H9 (cell line): ENCODE results near the gene HECTD3. TPM values are rescaled to one million over a fixed set of nuclear protein-coding genes. Genes with fewer than 3 reads are reported as not detected.

Source experiments
- DNase-seq: peaks from one replicate; pipeline ENCODE4 v3.0.0-alpha.2; 2017
- H2AFZ ChIP-seq: one replicate; pipeline ENCODE4 v1.6.1; 2013; ENCODE audit warnings: mild to moderate bottlenecking, low read length, control low read depth, moderate library complexity
- H2AK5ac ChIP-seq: 2 replicates; pipeline ENCODE4 v1.6.1; 2013; ENCODE audit warnings: low read length, control low read depth, mixed read lengths; ENCODE audit not compliant: insufficient read length
- H2BK120ac ChIP-seq: one replicate; pipeline ENCODE4 v1.6.1; 2013; ENCODE audit warnings: low read depth, mild to moderate bottlenecking, low read length, control low read depth, inconsistent platforms; ENCODE audit not compliant: poor library complexity, severe bottlenecking
- H2BK12ac ChIP-seq: 2 replicates; pipeline ENCODE4 v1.6.1; 2013; ENCODE audit warnings: low read length, control low read depth, mixed read lengths, low read depth; ENCODE audit not compliant: insufficient read length
- H2BK15ac ChIP-seq: 2 replicates; pipeline ENCODE4 v1.6.1; 2013; ENCODE audit warnings: low read depth, low read length, control low read depth
- H2BK20ac ChIP-seq: one replicate; pipeline ENCODE4 v1.6.1; 2013; ENCODE audit warnings: low read depth, mild to moderate bottlenecking, low read length, control low read depth, inconsistent platforms; ENCODE audit not compliant: poor library complexity, severe bottlenecking
- H2BK5ac ChIP-seq: 2 replicates; pipeline ENCODE4 v1.6.1; 2013; ENCODE audit warnings: low read length, control low read depth, mixed read lengths; ENCODE audit not compliant: insufficient read length
- H3K14ac ChIP-seq: 2 replicates; pipeline ENCODE4 v1.6.1; 2013; ENCODE audit warnings: low read length, control low read depth; ENCODE audit not compliant: insufficient read depth
- H3K18ac ChIP-seq: 2 replicates; pipeline ENCODE4 v1.6.1; 2013; ENCODE audit warnings: low read depth, mild to moderate bottlenecking, mixed read lengths, low read length, control low read depth; ENCODE audit not compliant: insufficient read length
- H3K23ac ChIP-seq: 2 replicates; pipeline ENCODE4 v1.6.1; 2013; ENCODE audit warnings: low read length, control low read depth, mixed read lengths, low read depth; ENCODE audit not compliant: insufficient read length
- H3K23me2 ChIP-seq: 2 replicates; pipeline ENCODE4 v1.6.1; 2013; ENCODE audit warnings: low read depth, mild to moderate bottlenecking, mixed read lengths, low read length, control low read depth; ENCODE audit not compliant: insufficient read length, poor library complexity, severe bottlenecking
- H3K27ac ChIP-seq: 2 replicates; pipeline ENCODE4 v1.5.1; 2013; ENCODE audit warnings: low read length, control low read depth, mixed read lengths, low read depth; ENCODE audit not compliant: insufficient read length
- H3K27me3 ChIP-seq: 2 replicates; pipeline ENCODE4 v1.6.1; 2013; ENCODE audit warnings: low read length, control low read depth, inconsistent platforms; ENCODE audit not compliant: insufficient read depth
- H3K4ac ChIP-seq: 2 replicates; pipeline ENCODE4 v1.6.1; 2013; ENCODE audit warnings: low read depth, mild to moderate bottlenecking, control low read depth, inconsistent platforms, low read length, moderate library complexity
- H3K4me1 ChIP-seq: 2 replicates; pipeline ENCODE4 v1.6.1; 2013; ENCODE audit warnings: low read length, control low read depth, inconsistent platforms; ENCODE audit not compliant: insufficient read depth
- H3K4me2 ChIP-seq: 2 replicates; pipeline ENCODE4 v1.6.1; 2013; ENCODE audit warnings: low read length, control low read depth, mixed read lengths; ENCODE audit not compliant: insufficient read length, insufficient read depth
- H3K56ac ChIP-seq: 2 replicates; pipeline ENCODE4 v1.6.1; 2013; ENCODE audit warnings: low read depth, mild to moderate bottlenecking, mixed read lengths, low read length, control low read depth; ENCODE audit not compliant: insufficient read length
- H3K79me1 ChIP-seq: 2 replicates; pipeline ENCODE4 v1.6.1; 2013; ENCODE audit warnings: low read depth, mild to moderate bottlenecking, moderate library complexity, low read length, control low read depth, inconsistent platforms; ENCODE audit not compliant: insufficient read depth, poor library complexity, severe bottlenecking
- H3K79me2 ChIP-seq: 2 replicates; pipeline ENCODE4 v1.6.1; 2013; ENCODE audit warnings: low read length, control low read depth, inconsistent platforms; ENCODE audit not compliant: insufficient read depth
- H3K9ac ChIP-seq: 2 replicates; pipeline ENCODE4 v1.6.1; 2013; ENCODE audit warnings: low read length, control low read depth, mixed read lengths; ENCODE audit not compliant: insufficient read length; ENCODE audit errors: extremely low read depth
- H3K9me3 ChIP-seq: one replicate; pipeline ENCODE4 v1.6.1; 2013; ENCODE audit warnings: low read depth, low read length, inconsistent platforms; ENCODE audit not compliant: control insufficient read depth
- H3T11ph ChIP-seq: one replicate; pipeline ENCODE4 v1.6.1; 2013; ENCODE audit warnings: mild to moderate bottlenecking, low read length, control low read depth, inconsistent platforms
- H4K20me1 ChIP-seq: one replicate; pipeline ENCODE4 v1.6.1; 2013; ENCODE audit not compliant: control insufficient read depth, insufficient read length, insufficient read depth
- H4K5ac ChIP-seq: 2 replicates; pipeline ENCODE4 v1.6.1; 2013; ENCODE audit warnings: low read depth, mild to moderate bottlenecking, mixed read lengths, low read length, control low read depth; ENCODE audit not compliant: insufficient read length
- H4K8ac ChIP-seq: replicated peaks from 2 replicates; pipeline ENCODE4 v1.6.1; 2013; ENCODE audit warnings: low read length, control low read depth, mixed read lengths, low read depth; ENCODE audit not compliant: insufficient read length
- H4K91ac ChIP-seq: 2 replicates; pipeline ENCODE4 v1.6.1; 2013; ENCODE audit warnings: low read depth, mild to moderate bottlenecking, moderate library complexity, mixed read lengths, low read length, control low read depth; ENCODE audit not compliant: insufficient read length
- H3K27ac Mint-ChIP-seq, 3 experiments: 2 replicates in 2 of 3; 3 replicates in 1 of 3; pipeline ENCODE4 v1.8.0; 2020 to 2021; ENCODE audit warnings: mixed read lengths in 3 of 3, mild to moderate bottlenecking in 1 of 3, moderate library complexity in 1 of 3
- H3K27me3 Mint-ChIP-seq: 2 replicates; pipeline ENCODE4 v1.8.0; 2021; ENCODE audit warnings: low read depth, mild to moderate bottlenecking, moderate library complexity, mixed read lengths
- H3K36me3 Mint-ChIP-seq, 3 experiments: 2 replicates in 2 of 3; 3 replicates in 1 of 3; pipeline ENCODE4 v1.8.0; 2020 to 2021; ENCODE audit warnings: low read depth in 3 of 3, mixed read lengths in 3 of 3; ENCODE audit not compliant: insufficient read depth in 1 of 3
- H3K4me1 Mint-ChIP-seq, 2 experiments: 2 replicates each; pipeline ENCODE4 v1.8.0; 2020; ENCODE audit warnings: mixed read lengths in 2 of 2
- H3K4me3 Mint-ChIP-seq, 2 experiments: 2 replicates in 1 of 2; 3 replicates in 1 of 2; pipeline ENCODE4 v1.8.0; 2020 to 2021; ENCODE audit warnings: mild to moderate bottlenecking in 2 of 2, mixed read lengths in 2 of 2, moderate library complexity in 1 of 2
- H3K9me3 Mint-ChIP-seq, 2 experiments: 2 replicates in 1 of 2; 3 replicates in 1 of 2; pipeline ENCODE4 v1.8.0; 2020; ENCODE audit warnings: mild to moderate bottlenecking in 2 of 2, mixed read lengths in 2 of 2, moderate library complexity in 1 of 2
- WGBS: extraction: QIAGEN DNeasy Blood & Tissue Kit; methylation state at CpG from one replicate; pipeline ENCODE4 v1.1.7; 2013; ENCODE audit warnings: missing lambda C conversion rate, low lambda C conversion rate, mixed read lengths; ENCODE audit not compliant: insufficient read length; ENCODE audit errors: extremely low coverage; 5-methylcytosine and 5-hydroxymethylcytosine counted together
- total RNA-seq: library from RNA; stranded (reverse); gene quantifications from 2 replicates; pipeline ENCODE4 v1.2.1, GENCODE V29; 2021
- TF ChIP-seq, protein P1 (sequence below): fragments of 200-600 bp; sonication (generic); conservative IDR thresholded peaks from 3 replicates; pipeline ENCODE4 v1.8.0; 2021; ENCODE audit warnings: antibody characterized with exemption, mild to moderate bottlenecking

The HECTD3 gene
- total RNA-seq, 1 experiment from 2014 or later, result 36.0 TPM

GRCh38 chr1:45009956-45010854 is 919 bp downstream of the HECTD3 start:
- Histone ChIP-seq H3K4ac (no peak overlapping the region), H3K4me2 (peak overlapping the region; percentile 46), H3K27ac (no peak overlapping the region), H3K4me1 (peaks cover 7% of the 10 kb centered on the region), H3K27me3 (no peaks in the 10 kb centered on the region), H3K23me2 (peaks cover 19% of the 10 kb centered on the region), H3K9me3 (no peaks in the 10 kb centered on the region), H2BK120ac (no peak overlapping the region), H4K91ac (no peak overlapping the region), H3T11ph (no peak overlapping the region), H2AFZ (no peak overlapping the region), H2BK20ac (no peak overlapping the region), H3K56ac (no peak overlapping the region), H4K5ac (no peak overlapping the region), H2BK5ac (no peak overlapping the region), H3K18ac (no peak overlapping the region), H2BK15ac (no peak overlapping the region), H3K23ac (no peak overlapping the region), H4K20me1 (no peaks in the 10 kb centered on the region), H2AK5ac (no peak overlapping the region), H4K8ac (no peak overlapping the region), H3K9ac (no peak overlapping the region), H3K79me1 (no peaks in the 10 kb centered on the region), H3K14ac (no peak overlapping the region), H3K79me2 (no peaks in the 10 kb centered on the region), H2BK12ac (no peak overlapping the region)
- peaks cover 26 to 28% of the 10 kb centered on the region in 2 experiments for H3K4me1 Mint-ChIP-seq
- peak overlapping the region; percentile 65 to 87 for H3K4me3 Mint-ChIP-seq
- DNase-seq, result no peak
- H3K27me3 Mint-ChIP-seq, result no peaks in the 10 kb centered on the region; the same call in 1 of the 2 replicates
- peaks cover 4 to 57% (median 40%) of the 10 kb centered on the region in 3 experiments for H3K36me3 Mint-ChIP-seq
- no CpG with 5 or more reads among the region's 41 CpGs for WGBS
- H3K9me3 Mint-ChIP-seq, result no peaks in the 10 kb centered on the region
- no peak overlapping the region; a peak in 1 of 7 replicates for H3K27ac Mint-ChIP-seq
- TF ChIP-seq, protein P1, sequence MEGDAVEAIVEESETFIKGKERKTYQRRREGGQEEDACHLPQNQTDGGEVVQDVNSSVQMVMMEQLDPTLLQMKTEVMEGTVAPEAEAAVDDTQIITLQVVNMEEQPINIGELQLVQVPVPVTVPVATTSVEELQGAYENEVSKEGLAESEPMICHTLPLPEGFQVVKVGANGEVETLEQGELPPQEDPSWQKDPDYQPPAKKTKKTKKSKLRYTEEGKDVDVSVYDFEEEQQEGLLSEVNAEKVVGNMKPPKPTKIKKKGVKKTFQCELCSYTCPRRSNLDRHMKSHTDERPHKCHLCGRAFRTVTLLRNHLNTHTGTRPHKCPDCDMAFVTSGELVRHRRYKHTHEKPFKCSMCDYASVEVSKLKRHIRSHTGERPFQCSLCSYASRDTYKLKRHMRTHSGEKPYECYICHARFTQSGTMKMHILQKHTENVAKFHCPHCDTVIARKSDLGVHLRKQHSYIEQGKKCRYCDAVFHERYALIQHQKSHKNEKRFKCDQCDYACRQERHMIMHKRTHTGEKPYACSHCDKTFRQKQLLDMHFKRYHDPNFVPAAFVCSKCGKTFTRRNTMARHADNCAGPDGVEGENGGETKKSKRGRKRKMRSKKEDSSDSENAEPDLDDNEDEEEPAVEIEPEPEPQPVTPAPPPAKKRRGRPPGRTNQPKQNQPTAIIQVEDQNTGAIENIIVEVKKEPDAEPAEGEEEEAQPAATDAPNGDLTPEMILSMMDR, result no peak
